Esophagus squamous epithelium (tissue), 4 donors: ENCODE data around the gene E4F1.

Source experiments
- CTCF ChIP-seq, 6 experiments: fragments of 450-650 bp in 4 of 6; fragments of 200-600 bp in 2 of 6; sonication (generic) in 2 of 6; IDR thresholded peaks; one replicate each; pipeline ENCODE4 v1.5.1; 2016 to 2019; ENCODE audit warnings: antibody characterized with exemption in 6 of 6, mild to moderate bottlenecking in 4 of 6, moderate library complexity in 4 of 6
- POLR2A ChIP-seq, 4 donors: fragments of 450-650 bp; IDR thresholded peaks; one replicate each; pipeline ENCODE4 v1.6.1; 2017; ENCODE audit warnings: antibody characterized with exemption in 4 of 4, mild to moderate bottlenecking in 4 of 4, moderate library complexity in 3 of 4

- TF ChIP-seq CTCF (IDR thresholded peaks at IDR 0.05) (no peak), POLR2A (IDR thresholded peaks at IDR 0.05) (no peak)
These were observed 48.8 kb upstream of the E4F1 start for GRCh38 chr16:2174396-2175131.
